HUDEP-2 (cell line): ENCODE measurements around the gene NEK6.
A peak's percentile ranks its signal among the peaks of the same experiment; 100 is the strongest.

Experiments used
- DNase-seq, 76 experiments: peaks; one replicate each; lab custom pipeline; 2025; ENCODE audit not compliant: unreplicated experiment in 76 of 76; lab: John Stamatoyannopoulos, UW

The NEK6 gene

DNA sequence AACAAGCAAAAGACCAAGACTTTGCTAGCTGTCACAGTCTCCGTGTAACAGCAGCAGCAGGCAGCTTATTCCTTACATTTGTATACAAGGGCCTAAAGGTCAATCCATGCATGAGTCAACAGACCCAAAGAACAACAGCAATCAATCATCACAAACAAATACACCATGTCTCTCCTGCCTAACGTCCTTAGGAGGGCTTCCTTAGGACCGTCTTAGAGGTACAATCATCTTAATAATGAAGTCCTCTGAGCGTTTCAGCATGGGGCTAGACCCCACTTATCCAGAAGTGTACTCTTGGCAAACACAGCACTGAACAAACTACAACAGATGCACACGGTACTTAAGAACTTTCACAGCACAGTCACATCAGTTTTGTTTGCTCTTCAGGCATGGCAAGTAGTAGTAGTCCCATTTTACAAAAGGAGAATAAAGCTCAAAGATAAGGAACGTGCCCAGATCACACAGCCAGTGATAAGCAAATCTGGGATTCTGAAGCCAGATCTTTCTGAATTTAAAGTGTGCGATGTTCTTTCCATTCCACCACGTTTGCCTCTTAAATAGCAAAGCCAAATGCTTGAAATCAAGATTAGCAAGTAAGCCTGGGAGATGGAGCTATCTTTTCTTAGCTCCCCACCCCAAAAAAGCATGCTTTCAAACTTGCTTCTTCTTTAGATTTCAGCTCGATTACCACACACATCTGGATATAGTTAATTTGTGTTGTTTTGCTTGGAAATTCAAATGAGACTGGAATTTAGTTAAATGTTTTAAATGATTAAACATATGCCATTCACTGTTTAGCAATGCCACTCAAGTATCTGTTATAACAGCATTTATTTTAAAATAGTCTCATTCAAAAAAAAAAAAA is 133.3 kb downstream of the NEK6 start:
- DNase-seq = no peak

DNA sequence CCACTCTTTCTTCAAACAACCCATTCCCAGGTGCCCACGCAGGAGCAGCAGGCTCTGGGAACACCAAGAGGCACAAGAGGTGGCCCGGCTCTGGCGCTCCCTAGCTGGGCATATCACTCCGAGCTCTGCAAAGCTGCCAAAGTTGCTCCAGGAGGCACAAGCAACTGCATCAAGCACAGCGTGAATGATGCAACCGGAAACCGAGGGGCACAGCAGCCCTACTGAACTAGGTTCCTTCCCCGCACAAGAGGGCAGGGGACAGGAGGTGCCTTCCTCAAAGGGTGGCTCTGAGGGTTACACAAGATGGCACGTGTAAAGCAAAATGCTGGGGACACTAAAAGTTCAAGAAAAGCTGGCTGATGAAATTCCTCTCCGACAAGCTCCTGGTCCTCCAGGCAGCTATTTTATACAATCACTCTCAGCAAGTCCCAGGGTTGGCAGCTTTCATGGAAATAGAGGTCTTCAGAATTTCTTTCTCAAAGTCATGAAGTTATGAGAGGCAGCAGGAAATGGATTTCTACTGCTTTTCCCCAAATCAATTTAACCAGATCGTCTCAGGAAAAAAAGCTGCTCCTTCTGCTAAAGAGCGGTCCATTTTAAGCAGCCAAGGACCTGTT is 134.6 kb downstream of the NEK6 start:
- DNase-seq = no peak

DNA sequence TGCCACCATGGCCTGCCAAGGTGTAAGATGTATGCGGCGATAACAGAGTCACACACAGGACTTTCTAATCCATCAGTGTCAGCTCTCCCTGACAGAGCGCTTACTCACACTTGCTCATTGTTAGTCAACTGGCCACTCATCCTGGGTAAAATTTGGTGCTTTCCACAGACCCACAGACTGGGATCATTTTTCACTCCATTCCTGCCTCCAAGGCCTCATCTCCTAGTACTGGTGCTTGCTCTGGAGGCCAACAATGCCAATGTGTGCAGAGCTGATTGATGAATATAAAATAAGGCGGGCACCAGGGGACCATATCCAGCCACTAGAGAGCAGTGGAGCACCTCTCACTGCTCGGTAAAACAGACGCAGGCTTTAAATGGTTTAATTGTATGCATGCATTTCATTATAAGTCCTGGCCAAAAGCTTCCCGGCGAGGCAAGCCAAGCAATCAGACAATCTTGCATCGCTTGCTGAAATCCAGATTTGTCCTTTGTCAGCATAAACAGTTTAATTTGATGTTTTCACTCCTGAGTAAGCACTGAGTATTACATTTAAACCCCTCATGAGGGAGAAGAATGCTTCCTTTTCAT is 135.2 kb downstream of the NEK6 start:
- DNase-seq = peak in 4 of 76 experiments; percentile 3 to 13 (median 9)

DNA sequence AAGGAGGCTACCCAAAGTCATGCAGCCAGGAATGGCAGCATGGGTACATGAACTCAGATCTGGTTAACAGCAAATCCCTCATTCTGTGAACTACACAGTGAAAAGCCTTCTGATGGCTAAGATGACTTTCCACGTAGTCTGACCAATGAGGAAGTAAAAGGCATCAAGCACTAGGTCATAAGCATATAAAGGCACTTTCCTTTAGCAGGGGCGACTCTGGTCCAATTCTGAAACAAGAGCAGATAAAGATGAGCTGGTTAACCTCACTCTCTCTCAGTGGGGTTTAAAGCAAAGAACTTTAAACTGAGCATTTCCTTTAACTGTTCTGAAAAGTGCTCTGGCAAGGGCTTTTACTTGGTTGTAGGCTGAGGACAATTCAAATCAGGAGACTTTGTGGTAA is 136.4 kb downstream of the NEK6 start:
- DNase-seq = peak in 1 of 76 experiments; percentile 3

DNA sequence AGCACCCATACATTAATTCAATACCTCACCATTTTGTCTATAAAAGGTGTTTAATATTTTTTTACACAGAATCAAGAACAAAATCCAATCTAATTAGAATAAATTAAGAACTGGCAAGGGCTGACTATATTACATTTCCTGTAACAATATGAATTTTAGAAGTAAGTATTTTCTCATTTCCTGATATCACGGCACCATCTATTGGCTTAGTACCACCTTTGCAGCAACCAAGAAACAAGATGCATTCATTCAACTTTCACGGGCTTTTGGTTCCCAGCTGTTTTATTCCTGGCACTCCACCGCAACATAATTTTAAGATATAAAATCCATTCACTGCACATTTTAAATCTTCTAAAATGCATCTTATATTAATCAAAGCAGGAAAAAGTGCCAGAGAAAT is 136.8 kb downstream of the NEK6 start:
- no peak for DNase-seq

DNA sequence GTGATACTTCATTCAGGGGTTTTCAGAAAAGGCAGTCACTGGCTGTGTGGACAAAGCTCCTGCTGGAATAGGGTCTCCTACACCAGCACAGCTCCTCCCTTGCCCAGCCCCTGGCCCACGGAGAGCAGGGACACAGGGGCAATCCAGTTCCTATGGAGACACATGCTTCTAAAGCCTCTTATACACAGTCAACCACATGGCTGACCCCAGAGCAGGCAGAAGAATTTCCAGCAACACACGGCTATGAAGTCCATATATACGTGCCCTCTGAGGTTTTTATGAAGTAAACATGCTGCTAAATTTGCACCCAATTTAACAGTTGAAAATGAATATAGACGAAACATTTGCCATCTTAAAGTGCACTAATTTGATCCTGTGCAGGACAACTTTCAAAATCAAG is 138.1 kb downstream of the NEK6 start:
- DNase-seq = no peak

DNA sequence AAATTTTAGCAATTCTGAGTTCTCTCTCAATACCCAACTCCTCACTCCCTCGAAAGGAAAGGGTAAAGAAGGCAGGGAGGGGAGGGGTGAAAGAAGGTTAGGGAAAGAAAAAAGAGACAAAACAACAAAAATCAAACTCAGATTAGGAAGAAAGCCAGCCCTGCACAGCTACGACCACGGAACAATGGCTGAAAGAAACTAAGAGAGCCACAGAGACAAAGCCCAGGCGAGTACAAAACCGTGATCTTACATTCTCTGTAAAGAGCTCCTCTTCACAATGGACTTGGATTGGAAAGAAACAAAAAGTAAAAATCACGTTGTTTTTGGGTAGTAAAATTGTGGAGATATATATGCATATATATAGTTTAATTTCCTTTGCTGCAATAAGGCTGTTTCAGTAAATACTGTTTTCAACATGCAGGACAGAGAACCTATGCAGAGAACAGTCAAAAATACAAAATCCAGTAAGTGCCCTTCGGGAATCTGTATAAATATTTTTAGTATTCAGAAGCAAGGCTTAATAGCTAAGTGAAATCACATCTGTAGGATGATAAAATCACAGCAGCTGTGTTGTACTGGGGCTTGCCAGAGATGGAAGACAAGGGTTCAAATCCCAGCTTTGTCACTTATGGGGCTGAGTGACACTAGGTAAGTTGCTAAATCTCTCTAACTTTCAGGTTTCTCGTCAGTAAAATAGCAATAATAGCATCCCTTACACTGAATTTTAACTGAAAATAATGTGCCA is 140.6 kb downstream of the NEK6 start:
- DNase-seq = no peak

DNA sequence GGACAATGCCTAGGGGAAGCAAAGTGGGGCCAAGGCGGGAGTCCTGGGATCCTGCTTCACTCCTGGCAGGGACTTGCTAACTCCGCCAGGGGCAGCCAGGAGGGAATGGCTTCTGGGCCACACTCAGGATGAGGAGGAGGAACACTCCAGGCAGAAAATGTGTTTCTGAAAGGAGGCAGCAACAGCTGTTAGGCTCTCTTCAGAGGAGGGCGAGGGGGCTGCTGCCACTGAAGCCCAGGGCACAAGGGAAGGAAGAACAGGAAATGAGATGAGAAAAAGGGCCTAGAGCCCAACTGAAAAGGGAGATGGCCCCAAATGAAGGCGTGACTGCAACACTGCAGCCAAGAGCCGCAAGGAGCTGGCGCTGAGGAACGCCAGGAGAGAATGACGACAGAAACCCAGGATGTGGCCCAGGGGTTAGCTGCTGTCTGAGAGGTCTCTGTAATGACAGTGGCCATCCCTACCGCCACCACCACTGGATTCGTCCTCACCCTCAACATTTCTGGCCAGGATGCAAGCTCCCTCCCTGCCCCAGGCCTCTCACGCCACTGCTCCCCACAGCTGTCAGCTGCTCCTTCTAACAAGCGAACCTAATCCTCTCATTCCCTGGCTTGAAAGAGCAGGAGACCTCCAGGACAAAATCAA is 141.7 kb downstream of the NEK6 start:
- DNase-seq = no peak

DNA sequence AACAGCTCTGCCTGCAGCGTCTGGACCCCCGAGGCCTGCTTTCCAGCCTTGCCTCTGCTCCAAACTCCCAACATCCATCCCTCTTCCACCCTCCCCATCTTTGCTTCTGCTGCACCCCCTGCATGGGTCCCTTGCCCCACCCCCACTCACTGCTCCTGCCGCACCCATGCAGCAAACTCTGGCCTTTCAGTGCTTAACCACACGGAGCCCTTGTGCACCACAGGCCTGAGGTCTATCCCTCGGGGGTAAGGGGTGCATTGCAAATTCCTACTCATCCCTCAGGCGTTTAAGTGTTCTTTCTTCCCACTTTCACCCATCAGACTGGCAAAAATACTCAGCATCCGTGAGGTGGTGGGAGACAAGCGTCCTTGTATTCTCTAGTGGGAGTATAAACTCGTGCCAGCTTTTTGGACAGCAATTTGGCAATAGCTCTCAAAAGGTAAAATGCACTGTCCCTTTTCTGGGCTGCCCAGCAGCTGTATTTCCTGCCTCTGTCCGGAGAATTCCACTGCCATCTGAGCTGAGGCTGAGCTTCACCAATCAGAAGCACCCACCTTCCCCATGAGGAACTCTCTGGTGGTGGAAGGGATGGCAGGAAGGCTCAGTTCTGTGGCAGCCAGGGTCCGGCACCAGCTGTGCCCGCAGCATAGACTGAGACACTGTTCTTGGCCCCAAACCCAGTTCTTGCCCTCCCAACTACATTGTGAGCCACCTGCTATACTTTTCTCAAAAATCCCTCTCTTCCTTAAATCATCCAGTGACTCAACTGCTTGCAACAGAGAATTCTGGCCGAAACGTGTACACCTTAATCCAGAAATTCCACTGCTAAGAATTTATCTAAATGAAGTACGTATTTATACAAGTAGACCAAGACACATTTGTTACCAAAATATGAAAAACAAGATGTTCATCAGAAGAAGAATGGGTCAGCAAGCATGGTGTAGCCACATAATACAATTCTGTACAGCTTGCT is 142.5 kb downstream of the NEK6 start:
- no peak for DNase-seq
